ENCODE data around the gene SLC10A2.

GRCh38 chr13:103018556-103018955 lies 47.7 kb downstream of the SLC10A2 start:
- TF ChIP-seq, protein P1, sequence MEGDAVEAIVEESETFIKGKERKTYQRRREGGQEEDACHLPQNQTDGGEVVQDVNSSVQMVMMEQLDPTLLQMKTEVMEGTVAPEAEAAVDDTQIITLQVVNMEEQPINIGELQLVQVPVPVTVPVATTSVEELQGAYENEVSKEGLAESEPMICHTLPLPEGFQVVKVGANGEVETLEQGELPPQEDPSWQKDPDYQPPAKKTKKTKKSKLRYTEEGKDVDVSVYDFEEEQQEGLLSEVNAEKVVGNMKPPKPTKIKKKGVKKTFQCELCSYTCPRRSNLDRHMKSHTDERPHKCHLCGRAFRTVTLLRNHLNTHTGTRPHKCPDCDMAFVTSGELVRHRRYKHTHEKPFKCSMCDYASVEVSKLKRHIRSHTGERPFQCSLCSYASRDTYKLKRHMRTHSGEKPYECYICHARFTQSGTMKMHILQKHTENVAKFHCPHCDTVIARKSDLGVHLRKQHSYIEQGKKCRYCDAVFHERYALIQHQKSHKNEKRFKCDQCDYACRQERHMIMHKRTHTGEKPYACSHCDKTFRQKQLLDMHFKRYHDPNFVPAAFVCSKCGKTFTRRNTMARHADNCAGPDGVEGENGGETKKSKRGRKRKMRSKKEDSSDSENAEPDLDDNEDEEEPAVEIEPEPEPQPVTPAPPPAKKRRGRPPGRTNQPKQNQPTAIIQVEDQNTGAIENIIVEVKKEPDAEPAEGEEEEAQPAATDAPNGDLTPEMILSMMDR (IDR thresholded peaks at IDR 0.05) = no peak
- TF ChIP-seq POLR2A (IDR thresholded peaks at IDR 0.05) = no peak

Data from body of pancreas (tissue), 4 donors.